K562 (cell line): ENCODE measurements around the gene COX14. TPM values are rescaled to one million over a fixed set of nuclear protein-coding genes. Genes with fewer than 3 reads are reported as not detected.

Source experiments
- CC2D1A ChIP-seq: fragments of 450-650 bp; IDR thresholded peaks from 2 replicates; pipeline ENCODE4 v1.6.1; 2017; ENCODE audit warnings: mild to moderate bottlenecking
- ELF1 ChIP-seq: fragments of 200-800 bp; sonication (Bioruptor generic); IDR thresholded peaks from 2 replicates; pipeline ENCODE4 v1.6.1; 2016; ENCODE audit warnings: missing genetic modification characterization, missing compliant biosample characterization
- EP300 ChIP-seq: IDR thresholded peaks from 2 replicates; pipeline ENCODE4 v1.6.1; 2012; ENCODE audit warnings: low read length, improper control_type of control experiment
- ESRRA ChIP-seq: fragments of 450-650 bp; IDR thresholded peaks from 2 replicates; pipeline ENCODE4 v1.6.1; 2014; ENCODE audit warnings: low read depth, mild to moderate bottlenecking, moderate library complexity, borderline replicate concordance
- EZH2 ChIP-seq: IDR thresholded peaks from 2 replicates; pipeline ENCODE4 v1.6.1; 2012; ENCODE audit warnings: low read depth, mild to moderate bottlenecking, inconsistent platforms, low read length, borderline replicate concordance
- GABPA ChIP-seq: fragments of 200-800 bp; sonication (Bioruptor generic); conservative IDR thresholded peaks from 2 replicates; pipeline ENCODE4 v1.6.1; 2016; ENCODE audit warnings: low read depth, missing genetic modification characterization, missing compliant biosample characterization
- HMBOX1 ChIP-seq: sonication (generic); IDR thresholded peaks from 2 replicates; pipeline ENCODE4 v1.6.1; 2016
- KAT8 ChIP-seq: fragments of 450-650 bp; IDR thresholded peaks from 2 replicates; pipeline ENCODE4 v1.6.1; 2016; ENCODE audit warnings: low read depth, mild to moderate bottlenecking
- KLF13 ChIP-seq: fragments of 450-650 bp; IDR thresholded peaks from 2 replicates; pipeline ENCODE4 v1.6.1; 2016; ENCODE audit warnings: missing genetic modification characterization, low read depth, mild to moderate bottlenecking, missing compliant biosample characterization, moderate library complexity, borderline replicate concordance
- NFXL1 ChIP-seq: fragments of 450-650 bp; formaldehyde crosslinking; IDR thresholded peaks from 2 replicates; pipeline ENCODE4 v1.4.0; 2021; ENCODE audit warnings: mild to moderate bottlenecking
- PHF8 ChIP-seq: fragments of 200-600 bp; sonication (generic); IDR thresholded peaks from 2 replicates; pipeline ENCODE4 v1.6.1; 2012; ENCODE audit warnings: mixed run types, mild to moderate bottlenecking, inconsistent platforms, low read length, moderate library complexity, borderline replicate concordance
- POLR2G ChIP-seq: fragments of 200-400 bp; formaldehyde crosslinking; IDR thresholded peaks from 2 replicates; pipeline ENCODE4 v1.6.1; 2017; ENCODE audit warnings: low read depth, mild to moderate bottlenecking, antibody characterized with exemption, low read length, moderate library complexity
- PURB ChIP-seq: sonication (generic); formaldehyde crosslinking; IDR thresholded peaks from 2 replicates; pipeline ENCODE4 v1.9.0; 2021; ENCODE audit warnings: low read depth, mild to moderate bottlenecking, missing genetic modification reagents
- SMAD2 ChIP-seq: fragments of 150-350 bp; IDR thresholded peaks from 2 replicates; pipeline ENCODE4 v1.6.1; 2014; ENCODE audit warnings: low read depth, mild to moderate bottlenecking, low read length
- SMARCE1 ChIP-seq: fragments of 450-650 bp; IDR thresholded peaks from 2 replicates; pipeline ENCODE4 v1.7.1; 2016; ENCODE audit warnings: mild to moderate bottlenecking
- SMC3 ChIP-seq: conservative IDR thresholded peaks from 2 replicates; pipeline ENCODE4 v1.6.1; 2011; ENCODE audit warnings: low read depth, low read length, improper control_type of control experiment; ENCODE audit not compliant: insufficient read depth
- SP2 ChIP-seq: IDR thresholded peaks from 2 replicates; pipeline ENCODE4 v1.6.1; 2011; ENCODE audit warnings: mild to moderate bottlenecking, low read depth, low read length, moderate library complexity; ENCODE audit not compliant: poor library complexity, severe bottlenecking; ENCODE audit errors: extremely low read depth
- TEAD2 ChIP-seq: fragments of 450-650 bp; IDR thresholded peaks from 2 replicates; pipeline ENCODE4 v1.6.1; 2016; ENCODE audit warnings: missing genetic modification characterization, control low read depth, missing compliant biosample characterization
- TRIM28 ChIP-seq: fragments of 450-650 bp; IDR thresholded peaks from 2 replicates; pipeline ENCODE4 v1.6.1; 2017
- WHSC1 ChIP-seq: IDR thresholded peaks from one replicate; pipeline ENCODE4 v1.6.1; 2012; ENCODE audit warnings: low read length, control low read depth, inconsistent platforms
- ZBTB2 ChIP-seq: fragments of 450-650 bp; IDR thresholded peaks from 2 replicates; pipeline ENCODE4 v1.6.1; 2016; ENCODE audit warnings: antibody characterized with exemption
- ZBTB7A ChIP-seq: IDR thresholded peaks from 2 replicates; pipeline ENCODE4 v1.6.1; 2011; ENCODE audit warnings: low read depth, mild to moderate bottlenecking, low read length, moderate library complexity, borderline replicate concordance; ENCODE audit not compliant: control insufficient read depth
- ZNF24 ChIP-seq: fragments of 450-650 bp; IDR thresholded peaks from 2 replicates; pipeline ENCODE4 v1.6.1; 2016
- ZNF395 ChIP-seq: fragments of 200-800 bp; sonication (Bioruptor generic); IDR thresholded peaks from 2 replicates; pipeline ENCODE4 v1.6.1; 2017; ENCODE audit warnings: missing genetic modification characterization, missing compliant biosample characterization
- polyA plus RNA-seq, 8 experiments: library from polyadenylated mRNA; depleted of rRNA in 4 of 8; stranded (reverse) in 5 of 8; unstranded in 3 of 8; fragments of >200 nt; fragmentation: Nextera tagmentation in 2 of 8; fragmentation: Illumina TruSeq in 1 of 8; extraction: Ambion mirVana in 2 of 8; extraction: Trizol in 1 of 8; gene quantifications; 2 replicates each; pipeline versions ENCODE4 v1.2.1 to v1.2.3, GENCODE V29; 2011 to 2014; ENCODE audit warnings: inconsistent platforms in 1 of 8, missing spikeins in 1 of 8
- total RNA-seq, 7 experiments: library from RNA; depleted of rRNA in 6 of 7; stranded (reverse); fragments of >200 nt in 6 of 7; fragmentation: Illumina TruSeq in 2 of 7; extraction: Trizol in 2 of 7; gene quantifications; 2 replicates each; pipeline versions ENCODE4 v1.2.1 to v1.2.3, GENCODE V29; 2011 to 2021; ENCODE audit warnings: low replicate concordance in 1 of 7

Gene COX14
- total and polyA plus RNA-seq, 9 of the 15 experiments (the other 6 are each of a cell fraction or from before 2014, with no cell fraction given): 44.4 to 269 (median 53.4) TPM

GRCh38 chr12:50084775-50085614 is 27.0 kb upstream of the COX14 start, which contains the start of gene SMARCD1 (continued):
- peak; percentile 64; the same call in 1 of the 2 replicates for TF ChIP-seq HMBOX1
- TF ChIP-seq SMC3: no peak
- TF ChIP-seq EZH2: no peak
- TF ChIP-seq ZBTB7A: peak; percentile 97
- TF ChIP-seq WHSC1: no peak
- TF ChIP-seq EP300: peak; percentile 39; the same call in 1 of the 2 replicates
- TF ChIP-seq ESRRA: peak; percentile 48; the same call in 1 of the 2 replicates
- peak; percentile 37; the same call in 1 of the 2 replicates for TF ChIP-seq ZBTB2
- TF ChIP-seq SMARCE1: peak; percentile 69
- peak; percentile 70; the same call in 1 of the 2 replicates for TF ChIP-seq ZNF395 (CRISPR knock-in tag)
- peak; percentile 95 for TF ChIP-seq GABPA (tag)
- 0 out of 2 replicates have a peak, but pooled peaks have one; percentile 35 for TF ChIP-seq TRIM28
- no peak for TF ChIP-seq PURB (CRISPR knock-in tag)
- TF ChIP-seq SMAD2: no peak
- peak; percentile 85 for TF ChIP-seq POLR2G
- TF ChIP-seq TEAD2 (tag): no peak
- TF ChIP-seq SP2: peak; percentile 99
- no peak for TF ChIP-seq KAT8
- TF ChIP-seq NFXL1: peak; percentile 22; the same call in 1 of the 2 replicates
- 0 out of 2 replicates have a peak, but pooled peaks have one; percentile 26 for TF ChIP-seq KLF13 (tag)
- TF ChIP-seq ZNF24: peak; percentile 45; the same call in 1 of the 2 replicates
- TF ChIP-seq PHF8: peak; percentile 71; the same call in 1 of the 2 replicates
- TF ChIP-seq CC2D1A: peak; percentile 59; the same call in 1 of the 2 replicates
- peak; percentile 69 for TF ChIP-seq ELF1
